Measurements from ENCODE around the gene OTUD1.
A peak's percentile ranks its signal among the peaks of the same experiment; 100 is the strongest.
"Not testable (repeated sequence)": the region's sequence is repeated elsewhere in the genome, so short reads cannot be mapped to it uniquely, and the experiment has no call there.

Gene OTUD1, protein sequence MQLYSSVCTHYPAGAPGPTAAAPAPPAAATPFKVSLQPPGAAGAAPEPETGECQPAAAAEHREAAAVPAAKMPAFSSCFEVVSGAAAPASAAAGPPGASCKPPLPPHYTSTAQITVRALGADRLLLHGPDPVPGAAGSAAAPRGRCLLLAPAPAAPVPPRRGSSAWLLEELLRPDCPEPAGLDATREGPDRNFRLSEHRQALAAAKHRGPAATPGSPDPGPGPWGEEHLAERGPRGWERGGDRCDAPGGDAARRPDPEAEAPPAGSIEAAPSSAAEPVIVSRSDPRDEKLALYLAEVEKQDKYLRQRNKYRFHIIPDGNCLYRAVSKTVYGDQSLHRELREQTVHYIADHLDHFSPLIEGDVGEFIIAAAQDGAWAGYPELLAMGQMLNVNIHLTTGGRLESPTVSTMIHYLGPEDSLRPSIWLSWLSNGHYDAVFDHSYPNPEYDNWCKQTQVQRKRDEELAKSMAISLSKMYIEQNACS
- 110 to 164 reads per million in 2 donors for total RNA-seq

DNA sequence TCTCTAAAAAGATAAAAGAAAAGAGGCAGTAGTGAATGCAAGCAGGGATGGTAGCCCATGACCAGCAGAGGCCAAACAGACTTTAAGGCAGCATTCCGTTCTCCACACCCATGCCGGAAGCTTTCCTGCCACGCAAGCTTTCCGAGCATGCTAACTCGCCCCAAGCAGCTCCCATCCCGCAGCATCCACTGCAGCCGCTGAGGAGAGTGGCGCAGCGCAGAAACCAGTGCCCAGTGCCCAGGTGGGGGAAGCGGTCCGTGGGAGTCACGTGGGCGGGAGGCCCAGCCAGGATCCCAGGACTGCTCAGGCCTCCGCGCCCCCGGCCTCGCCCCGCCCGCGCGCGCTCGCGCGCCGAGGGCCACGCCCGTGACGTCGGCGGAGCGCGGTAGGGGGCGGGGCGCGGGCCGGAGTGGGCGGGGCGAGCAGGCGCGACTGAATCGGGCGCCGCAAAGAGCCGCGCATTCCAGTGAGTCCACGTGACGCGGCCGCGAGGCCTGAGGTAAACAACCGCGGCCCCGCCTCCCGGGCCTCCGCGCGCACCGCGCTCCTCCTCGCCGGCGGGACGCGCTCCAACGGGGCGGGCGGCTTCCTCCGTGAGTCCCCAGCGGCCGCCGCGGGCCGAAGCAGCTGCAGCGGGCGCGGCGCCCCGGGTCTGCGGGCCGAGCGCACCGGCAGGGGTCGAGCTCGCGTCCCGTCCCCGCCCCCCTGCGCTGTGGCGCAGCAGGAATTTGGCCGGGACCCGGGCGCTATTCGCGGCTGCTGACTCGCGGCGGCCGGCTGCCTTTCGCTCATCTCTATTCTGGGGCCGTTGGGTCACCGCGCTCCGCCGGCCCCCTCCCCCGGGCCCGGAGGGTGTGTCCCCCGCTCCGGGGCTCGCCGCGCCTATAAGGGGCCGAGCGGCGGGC is at the start of gene OTUD1:
Gene OTUD1 (plus strand): TSS at position 529 of the 905 bp plus-strand sequence. CDS start 383 bp downstream, outside the sequence.
- DNase-seq: peak; percentile 88 to 96 (median 92)

DNA sequence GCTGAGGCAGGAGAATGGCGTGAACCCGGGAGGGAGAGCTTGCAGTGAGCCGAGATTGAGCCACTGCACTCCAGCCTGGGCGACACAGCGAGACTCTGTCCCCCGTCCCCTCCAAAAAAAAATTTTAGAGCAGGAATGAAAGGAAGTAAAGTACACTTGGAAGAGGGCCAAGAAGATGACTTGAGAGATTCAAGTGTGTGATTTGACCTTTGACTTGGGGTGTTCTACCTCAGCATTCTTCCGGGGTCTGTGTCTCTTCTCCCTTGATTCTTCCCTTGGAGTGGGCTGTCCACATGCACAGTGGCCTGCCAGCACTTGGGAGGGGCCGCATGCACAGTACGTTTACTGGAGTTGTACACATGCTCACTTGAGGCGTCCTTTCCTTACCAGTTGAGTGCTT is 48.5 kb upstream of the OTUD1 start:
- DNase-seq: not testable (repeated sequence)

DNA sequence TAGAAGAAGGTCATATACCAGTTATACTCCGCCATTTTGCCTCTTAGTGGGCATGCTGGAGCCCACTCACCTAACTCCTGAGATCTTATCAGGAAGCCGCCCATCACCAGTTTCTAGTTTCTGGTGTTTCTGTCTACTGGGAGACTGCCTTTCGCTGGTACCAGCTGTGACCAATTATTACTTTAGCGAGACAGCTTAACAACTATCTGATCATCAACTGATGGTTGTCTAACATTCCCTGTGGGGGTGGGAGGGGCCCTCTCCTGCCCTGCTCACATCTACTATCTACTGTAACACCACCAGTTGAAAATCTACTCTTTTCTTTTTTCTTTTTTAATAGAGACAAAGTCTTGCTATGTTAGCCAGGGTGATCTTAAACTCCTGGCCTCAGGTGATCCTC is 48.1 kb upstream of the OTUD1 start:
- DNase-seq: no peak

DNA sequence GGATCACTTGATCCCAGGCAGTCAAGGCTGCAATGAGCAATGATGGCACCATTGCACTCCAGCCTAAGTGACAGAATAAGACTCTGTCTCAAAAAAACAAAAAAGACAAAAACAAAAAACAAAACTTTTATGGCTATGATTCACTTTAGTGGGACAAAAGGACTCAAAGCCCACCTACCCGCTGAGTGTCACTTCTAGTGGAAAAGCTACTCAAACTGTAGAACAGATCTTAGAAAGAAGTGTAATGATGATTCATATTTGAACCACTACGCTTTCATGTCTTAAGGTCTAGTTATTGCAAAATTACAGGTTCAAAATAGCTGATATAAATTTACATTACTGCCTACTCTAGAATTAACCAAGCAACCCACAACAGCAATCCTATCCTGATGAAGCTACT is 47.1 kb upstream of the OTUD1 start:
- DNase-seq: peak in 1 of 5 experiments; percentile 52

DNA sequence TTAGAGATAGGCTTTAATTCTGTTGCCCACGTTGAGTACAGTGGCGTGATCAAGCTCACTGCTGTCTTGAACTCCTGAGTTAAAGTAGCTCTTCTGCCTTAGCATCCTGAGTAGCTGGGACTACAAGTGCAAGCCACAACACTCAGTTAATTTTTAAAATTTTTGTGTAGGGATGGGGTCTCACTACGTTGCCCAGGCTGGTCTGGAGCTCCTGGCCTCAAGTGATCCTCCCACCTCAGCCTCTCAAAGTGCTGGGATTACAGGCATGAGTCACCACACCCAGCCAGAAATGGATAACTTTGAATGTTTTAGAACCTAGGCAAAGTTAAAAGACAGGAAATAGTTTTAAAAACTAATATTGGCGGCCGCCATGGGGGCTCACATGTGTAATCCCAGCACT is 43.9 kb upstream of the OTUD1 start:
- no peak for DNase-seq

DNA sequence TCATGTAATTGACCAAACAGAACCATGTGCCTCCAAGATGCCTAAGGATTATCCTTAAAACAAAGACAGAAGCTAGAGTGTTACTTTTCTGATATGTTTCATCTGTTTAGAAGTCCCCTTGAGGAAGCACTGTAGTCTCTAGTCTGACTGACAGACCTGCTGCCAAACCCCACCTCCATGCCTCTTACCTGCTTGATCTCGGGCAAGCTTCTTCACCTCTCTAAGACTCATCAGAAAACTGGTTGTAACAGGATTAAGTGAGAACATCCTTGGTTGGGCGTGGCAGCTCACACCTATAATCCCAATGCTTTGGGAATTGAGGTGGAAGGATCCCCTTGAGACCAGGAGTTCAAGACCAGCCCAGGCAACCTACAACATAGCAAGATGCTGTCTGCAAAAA is 42.2 kb upstream of the OTUD1 start:
- DNase-seq: no peak

DNA sequence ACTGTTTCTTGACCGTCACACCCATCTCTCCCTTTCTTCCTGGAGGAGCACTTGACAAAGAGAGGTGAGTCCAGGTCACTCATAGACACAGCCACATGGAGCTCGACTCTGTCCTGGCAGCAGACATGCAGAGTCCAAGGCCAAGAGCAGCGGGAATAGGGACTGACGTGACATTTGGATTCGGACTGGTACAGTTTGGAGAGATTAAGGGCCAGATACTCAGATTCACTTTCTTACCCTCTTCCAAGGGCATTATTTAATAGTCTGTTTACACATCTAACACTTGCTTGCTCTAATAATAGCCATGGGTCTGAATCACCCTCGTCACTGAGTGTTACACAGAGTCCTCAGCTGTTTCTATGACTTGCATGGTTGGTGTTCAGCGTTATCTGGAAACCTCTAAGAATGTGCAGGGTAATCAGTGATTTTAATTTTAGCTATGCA is 39.2 kb upstream of the OTUD1 start:
- no peak for DNase-seq

DNA sequence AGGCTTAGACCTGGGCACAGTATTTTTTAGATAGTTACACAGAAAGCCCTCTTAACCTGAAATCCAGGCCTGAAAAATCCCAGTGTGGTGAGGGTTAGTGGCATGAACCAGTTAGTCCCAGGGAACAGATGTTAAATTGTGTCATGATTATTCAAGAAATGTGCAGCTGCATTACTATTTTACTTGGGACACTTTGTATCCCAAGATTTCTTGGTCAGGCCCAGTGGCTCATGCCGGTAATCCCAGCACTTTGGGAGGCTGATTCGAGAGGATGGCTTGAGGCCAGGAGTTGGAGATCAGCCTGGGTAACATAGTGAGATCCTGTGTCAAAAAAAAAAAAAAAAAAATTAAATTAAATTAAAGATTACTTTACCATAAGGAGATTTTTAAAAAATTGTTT is 36.0 kb upstream of the OTUD1 start:
- no peak for DNase-seq

DNA sequence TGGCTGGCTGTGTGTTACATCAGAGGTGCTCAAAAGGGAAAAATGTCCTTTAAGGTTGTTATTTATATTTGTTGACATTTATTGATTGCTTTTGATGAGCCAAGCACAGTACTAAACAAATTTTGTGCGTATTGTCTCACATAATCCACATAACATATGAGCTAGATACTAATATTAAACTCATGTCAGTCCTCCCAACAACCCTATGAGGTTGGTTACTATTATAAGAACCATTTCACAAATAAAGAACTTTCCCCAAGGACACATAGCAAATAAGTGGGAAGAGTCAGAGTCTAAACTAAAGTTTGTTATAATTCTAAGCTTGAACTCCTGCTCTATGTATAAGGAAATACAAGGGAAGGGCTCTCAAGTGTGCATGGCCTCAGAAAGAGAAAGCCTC is 35.6 kb upstream of the OTUD1 start:
- DNase-seq: no peak

DNA sequence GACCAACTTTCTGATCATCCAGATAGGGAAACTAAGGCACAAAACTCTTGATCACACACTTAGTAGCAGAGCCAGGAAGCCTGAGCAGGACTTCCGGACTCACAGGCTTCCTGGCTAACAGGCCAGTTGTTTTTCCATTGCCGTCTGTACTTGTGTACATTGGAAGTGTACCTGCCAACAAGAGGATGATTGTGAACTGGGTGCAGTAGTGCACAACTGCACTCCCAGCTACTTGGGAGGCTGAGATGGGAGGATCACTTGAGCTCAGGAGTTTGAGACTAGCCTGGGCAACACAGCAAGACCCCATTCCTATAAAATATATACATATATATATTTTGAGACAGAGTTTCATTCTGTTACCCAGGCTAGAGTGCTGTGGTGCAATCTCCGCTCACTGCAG is 35.2 kb upstream of the OTUD1 start:
- DNase-seq: no peak

DNA sequence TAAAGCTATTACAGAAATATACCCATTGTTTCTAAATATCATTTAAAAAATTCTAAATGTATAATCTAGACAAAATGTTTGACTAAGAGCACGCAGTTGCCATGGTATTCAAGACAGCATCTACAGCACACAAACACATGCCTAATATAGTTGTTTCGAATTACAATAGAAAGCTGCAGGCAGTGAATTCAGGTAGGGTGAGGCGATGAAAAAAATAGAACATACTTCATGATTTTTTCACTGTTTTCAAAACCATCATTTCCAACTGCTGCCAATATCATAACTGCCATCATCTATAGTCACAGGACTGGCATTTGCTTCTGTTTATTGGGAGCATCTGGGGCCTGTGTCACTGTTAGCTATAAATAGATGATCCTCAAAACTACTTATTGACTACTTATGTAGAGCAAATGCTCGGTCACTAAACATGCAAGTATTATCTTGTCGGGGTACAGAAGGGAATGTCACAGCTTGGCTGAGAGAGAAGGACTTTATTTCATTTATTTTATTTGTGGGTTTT is 34.4 kb upstream of the OTUD1 start:
- DNase-seq: no peak

DNA sequence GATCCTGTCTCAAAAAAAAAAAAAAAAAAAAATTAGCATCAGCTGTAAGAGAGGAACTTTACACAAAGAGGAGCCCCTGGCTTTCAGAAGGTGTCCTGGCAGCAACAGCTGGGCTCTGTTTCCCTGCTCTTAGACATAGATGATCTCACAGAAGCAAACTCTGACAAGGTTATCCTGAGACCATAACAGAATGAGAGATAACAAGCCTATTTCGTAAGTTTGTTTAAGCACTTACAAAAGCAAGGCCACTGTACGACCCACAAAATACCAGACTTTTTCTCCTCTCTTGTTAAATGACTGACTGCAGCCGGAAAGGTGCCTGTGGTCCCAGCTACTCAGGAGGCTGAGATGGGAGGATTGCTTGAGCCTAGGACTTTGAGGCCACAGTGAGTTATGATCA is 33.3 kb upstream of the OTUD1 start:
- DNase-seq: no peak

DNA sequence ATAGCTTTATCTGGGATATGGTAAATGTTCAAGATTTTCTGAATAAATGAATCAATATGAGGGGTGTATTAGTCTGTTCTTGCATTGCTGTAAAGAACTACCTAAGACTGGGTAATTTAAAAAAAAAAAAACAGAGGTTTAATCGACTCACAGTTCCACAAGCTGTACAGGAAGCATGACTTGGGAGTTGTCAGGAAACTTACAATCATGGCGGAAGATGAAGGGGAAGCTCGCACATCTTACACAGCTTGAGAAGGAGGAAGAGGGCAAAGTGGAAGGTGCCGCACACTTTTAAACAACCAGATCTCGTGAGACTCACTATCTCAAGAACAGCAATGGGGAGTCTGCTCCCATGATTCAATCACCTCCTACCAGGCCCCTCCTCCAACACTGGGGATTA is 32.5 kb upstream of the OTUD1 start:
- DNase-seq: no peak

DNA sequence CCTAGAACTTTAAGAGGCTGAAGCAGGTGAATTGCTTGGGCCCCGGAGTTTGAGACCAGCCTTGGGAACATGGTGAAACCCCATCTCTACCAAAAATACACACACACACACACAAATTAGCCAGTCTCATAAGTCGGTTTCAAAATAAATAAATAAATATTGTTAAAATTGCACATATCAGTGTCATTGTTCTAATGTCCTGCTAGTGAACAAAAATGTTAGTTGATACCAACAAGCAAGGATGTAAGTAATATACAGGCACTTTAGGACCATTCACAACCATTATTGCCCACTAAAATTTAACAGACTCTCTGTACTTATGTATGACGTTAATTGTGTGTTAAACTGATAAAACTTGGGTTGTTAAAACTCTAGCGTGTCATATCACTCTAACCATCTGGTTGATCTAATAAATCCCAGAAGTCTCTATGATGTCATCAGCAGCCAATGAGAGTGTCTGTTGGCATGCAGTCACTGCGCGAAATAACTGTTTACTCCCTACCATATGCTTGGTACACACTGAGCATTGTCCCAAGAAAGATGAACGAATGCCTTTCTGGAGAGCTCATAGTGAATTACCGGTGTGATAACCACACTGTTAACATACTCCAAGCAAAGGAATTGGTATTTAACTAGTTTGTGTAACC is 30.4 kb upstream of the OTUD1 start:
- DNase-seq: no peak

DNA sequence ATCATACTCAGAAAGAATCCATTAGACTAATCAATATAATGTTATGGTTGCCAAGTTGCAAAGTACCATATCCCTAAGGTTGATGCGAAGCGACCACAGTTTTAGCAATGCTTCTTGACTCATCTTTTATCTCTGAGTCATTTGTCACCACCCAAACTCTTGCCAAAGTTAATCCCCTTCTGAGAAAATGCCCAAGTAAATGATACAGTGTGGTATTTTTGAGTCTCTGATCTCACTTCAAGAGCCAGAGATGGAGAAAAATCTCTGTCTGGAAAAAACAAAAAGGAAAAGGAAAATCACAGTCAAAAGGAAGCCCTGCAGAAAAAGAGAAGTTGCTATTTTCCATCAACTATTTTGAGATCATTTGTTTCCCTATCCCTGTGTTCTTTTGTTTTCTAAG is 26.7 kb upstream of the OTUD1 start:
- peak in 1 of 5 experiments; percentile 50 for DNase-seq

DNA sequence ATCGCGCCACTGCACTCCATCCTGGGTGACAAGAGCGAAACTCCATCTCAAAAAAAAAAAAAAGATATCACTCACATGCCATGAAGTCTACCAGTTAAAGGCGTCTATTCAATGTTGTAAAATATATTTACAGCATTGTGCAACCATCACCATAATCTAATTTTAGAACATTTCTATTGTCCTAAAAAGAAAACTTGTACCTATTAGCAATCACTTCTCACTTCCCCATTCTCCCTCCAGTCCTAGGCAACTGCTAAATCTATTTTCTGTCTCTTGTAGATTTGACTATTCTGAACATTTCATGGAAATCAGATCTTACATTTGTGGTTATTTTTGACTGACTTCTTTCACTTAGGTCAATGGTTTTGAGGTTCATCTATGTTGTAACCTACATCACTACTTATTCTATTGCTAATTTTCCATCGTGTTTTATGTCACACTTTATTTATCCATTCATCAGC is 25.2 kb upstream of the OTUD1 start:
- peak in 1 of 5 experiments; percentile 14 for DNase-seq

DNA sequence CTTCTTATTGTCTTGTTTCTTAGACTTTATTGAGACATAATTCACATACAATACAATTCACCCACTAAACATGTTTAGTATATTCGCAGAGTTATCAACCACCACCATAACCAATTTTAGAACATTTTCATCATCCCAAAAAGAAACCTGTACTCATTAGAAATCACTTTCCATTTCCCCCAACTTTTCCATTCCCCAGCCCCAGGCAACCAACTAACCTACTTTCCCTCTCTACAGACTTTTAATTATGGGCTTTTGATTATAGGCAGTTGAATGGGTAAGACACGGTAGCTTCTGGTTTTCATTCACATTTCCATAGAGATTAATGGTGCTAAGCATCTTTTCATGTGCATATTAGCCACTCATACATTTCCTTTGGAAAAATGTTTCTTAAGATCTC is 24.2 kb upstream of the OTUD1 start:
- no peak for DNase-seq

DNA sequence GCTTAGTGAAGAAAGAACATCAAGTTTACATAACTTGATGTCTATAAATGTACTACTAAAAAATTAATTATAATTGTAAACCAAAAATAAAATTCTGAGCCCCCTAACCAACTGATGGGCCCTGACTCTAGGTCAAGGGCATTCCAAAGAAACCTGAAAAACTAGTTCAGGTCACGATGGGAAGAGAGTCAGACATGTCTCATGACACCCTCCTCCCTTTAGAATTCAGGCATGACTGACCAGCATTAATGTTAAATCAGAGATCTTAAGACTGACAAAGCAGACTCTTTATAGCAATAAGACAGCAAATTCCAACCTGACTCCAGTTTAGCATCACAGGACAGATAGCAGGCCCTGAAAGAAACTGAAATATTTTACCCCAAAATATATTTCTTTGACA is 21.6 kb upstream of the OTUD1 start:
- no peak for DNase-seq

DNA sequence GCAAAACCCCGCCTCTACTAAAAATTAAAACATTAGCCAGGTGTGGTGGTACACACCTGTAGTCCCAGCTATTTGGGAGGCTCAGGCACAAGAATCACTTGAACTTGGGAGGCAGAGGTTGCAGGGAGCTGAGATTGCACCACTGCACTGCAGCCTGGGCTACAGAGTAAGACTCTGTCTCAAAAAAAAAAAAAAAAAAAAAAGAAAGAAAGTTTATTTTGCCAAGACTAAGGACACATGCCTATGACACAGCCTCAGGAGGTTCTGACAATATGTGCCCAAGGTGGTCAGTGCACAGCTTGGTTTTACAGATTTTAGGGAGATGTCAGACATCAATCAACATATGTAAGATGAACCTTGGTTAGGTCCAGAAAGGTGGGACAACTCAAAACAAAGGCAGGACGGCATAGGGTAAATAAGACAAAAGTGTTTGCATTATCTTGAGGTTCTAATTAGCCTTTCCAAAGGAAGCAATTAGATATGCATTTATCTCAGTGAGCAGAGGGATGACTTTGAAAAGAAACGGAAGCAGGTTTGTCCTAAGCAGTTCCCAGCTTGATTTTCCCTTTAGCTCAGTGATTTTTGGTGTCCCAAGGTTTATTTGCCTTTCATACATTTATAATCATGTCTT is 20.7 kb upstream of the OTUD1 start:
- no peak for DNase-seq

DNA sequence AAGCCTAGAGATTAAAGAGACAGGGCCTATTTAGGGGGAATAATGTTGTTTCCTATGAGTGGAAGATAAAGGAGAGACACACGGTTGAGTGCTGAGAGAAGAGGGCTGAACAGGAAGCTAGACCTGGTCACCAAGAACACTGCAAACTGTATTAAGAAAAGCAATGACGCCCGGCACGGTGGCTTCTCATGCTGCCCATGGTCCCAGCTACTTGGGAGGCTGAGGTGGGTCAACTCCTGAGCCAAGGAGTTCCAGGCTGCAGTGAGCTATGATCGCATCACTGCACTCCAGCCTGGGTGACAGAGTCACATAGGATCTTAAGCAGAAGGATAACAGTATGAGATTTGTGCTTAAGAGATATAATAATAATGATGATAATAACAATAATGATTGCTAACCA is 19.7 kb upstream of the OTUD1 start:
- DNase-seq: no peak

DNA sequence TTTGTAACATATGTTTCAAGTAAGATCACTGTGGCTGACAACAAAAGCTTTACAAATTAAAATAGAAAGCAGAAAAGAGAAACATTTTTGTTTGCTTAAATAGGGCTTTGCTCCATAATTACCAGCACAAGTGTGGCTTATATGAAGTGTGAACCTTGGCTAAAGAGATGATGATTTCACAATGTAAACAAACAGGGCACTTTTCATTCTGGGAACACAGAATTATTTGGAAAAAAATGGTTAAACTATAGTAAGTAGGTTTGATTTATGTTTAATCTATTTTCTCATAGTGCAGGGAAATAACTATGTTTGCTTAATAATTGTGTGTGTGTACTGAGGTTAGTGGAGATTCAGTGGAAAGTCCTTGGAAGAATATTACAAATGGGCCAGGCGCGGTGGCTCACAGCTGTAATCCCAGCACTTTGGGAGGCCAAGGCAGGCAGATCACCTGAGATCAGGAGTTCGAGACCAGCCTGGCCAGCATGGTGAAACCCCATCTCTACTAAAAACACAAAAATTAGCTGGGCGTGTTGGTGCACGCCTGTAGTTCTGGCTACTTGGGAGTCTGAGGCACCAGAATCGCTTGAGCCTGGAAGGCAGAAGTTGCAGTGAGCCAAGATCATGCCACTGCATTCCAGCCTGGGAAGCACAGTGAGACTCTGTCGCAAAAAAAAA is 19.1 kb upstream of the OTUD1 start:
- no peak for DNase-seq

DNA sequence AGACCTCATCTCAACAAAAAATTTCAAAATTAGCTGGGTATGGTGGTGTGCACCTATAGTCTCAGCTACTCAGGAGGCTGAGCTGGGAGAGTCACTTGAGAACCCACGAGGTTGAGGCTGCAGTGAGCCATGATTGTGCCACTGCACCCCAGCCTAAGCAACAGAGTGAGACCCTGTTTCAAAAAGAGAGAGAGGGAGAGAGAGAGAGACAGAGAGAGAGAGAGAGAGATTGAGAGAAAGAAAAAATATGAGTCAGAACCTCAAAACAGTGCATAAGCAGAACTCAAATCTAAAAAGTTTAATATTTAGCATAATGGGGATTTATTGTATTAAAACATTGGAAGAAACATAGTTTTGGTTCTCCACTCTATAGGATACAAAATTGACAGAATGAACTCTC is 17.5 kb upstream of the OTUD1 start:
- DNase-seq: no peak
